PC-9 (cell line): Measurements from ENCODE around the gene ADAMTS19. TPM values are rescaled to one million over a fixed set of nuclear protein-coding genes. Genes with fewer than 3 reads are reported as not detected.
A peak's percentile ranks its signal among the peaks of the same experiment; 100 is the strongest.

Experiments used
- Bru-seq: library from RNA; stranded (reverse); fragments of 400-500 nt; gene quantifications from one replicate; lab custom pipeline; 2021; lab: Mats Ljungman, UMichigan
- BruChase-seq, 2 experiments: library from RNA; stranded (reverse); fragments of 400-500 nt; gene quantifications; one replicate each; lab custom pipeline; 2021; lab: Mats Ljungman, UMichigan
- BruUV-seq: library from RNA; stranded (reverse); fragments of 400-500 nt; replicated peaks from 2 replicates; lab custom pipeline; 2021; lab: Mats Ljungman, UMichigan
- CTCF ChIA-PET: fragments of 300-600 bp; sonication (Branson Sonifier 250); formaldehyde crosslinking; loops from one replicate; lab custom pipeline; 2022; ENCODE audit warnings: antibody characterized with exemption; lab: Charles Lee
- POLR2A ChIA-PET: fragments of 300-600 bp; sonication (Branson Sonifier 250); formaldehyde crosslinking; loops from one replicate; lab custom pipeline; 2022; ENCODE audit warnings: antibody characterized with exemption; ENCODE audit not compliant: unreplicated experiment; lab: Charles Lee
- DNase-seq, 2 experiments: peaks; one replicate each; pipeline versions ENCODE4 v3.0.0 to v3.0.0-alpha.2; 2015 to 2022; ENCODE audit warnings: mixed read lengths in 1 of 2
- H2AFZ ChIP-seq: fragments of 200-600 bp; sonication (generic); 2 replicates; pipeline ENCODE4 v1.8.1; 2017; ENCODE audit warnings: antibody characterized with exemption
- H3F3A ChIP-seq: fragments of 200-600 bp; sonication (generic); 2 replicates; pipeline ENCODE4 v1.8.1; 2017; ENCODE audit warnings: antibody characterized with exemption, mild to moderate bottlenecking, low read depth; ENCODE audit not compliant: insufficient read depth
- H3K27ac ChIP-seq: fragments of 200-600 bp; sonication (generic); 2 replicates; pipeline ENCODE4 v1.6.1; 2016; ENCODE audit warnings: mixed run types
- H3K27me3 ChIP-seq: fragments of 200-600 bp; sonication (generic); 2 replicates; pipeline ENCODE4 v1.6.1; 2016; ENCODE audit warnings: low read depth, mixed run types; ENCODE audit not compliant: insufficient read depth
- H3K36me3 ChIP-seq: fragments of 200-600 bp; sonication (generic); 2 replicates; pipeline ENCODE4 v1.6.1; 2016; ENCODE audit warnings: low read depth, mixed run types
- H3K4me1 ChIP-seq: fragments of 200-600 bp; sonication (generic); replicated peaks from 2 replicates; pipeline ENCODE4 v1.6.1; 2016; ENCODE audit warnings: mixed run types; ENCODE audit not compliant: insufficient read depth
- H3K4me2 ChIP-seq: fragments of 200-600 bp; sonication (generic); 2 replicates; pipeline ENCODE4 v1.6.1; 2017; ENCODE audit warnings: mixed run types
- H3K4me3 ChIP-seq: fragments of 200-600 bp; sonication (generic); 2 replicates; pipeline ENCODE4 v1.6.1; 2016; ENCODE audit warnings: mixed run types
- H3K79me2 ChIP-seq: fragments of 200-600 bp; sonication (generic); 2 replicates; pipeline ENCODE4 v1.6.1; 2017; ENCODE audit warnings: low read depth, mixed run types
- H3K9me2 ChIP-seq: fragments of 200-600 bp; sonication (generic); 2 replicates; pipeline ENCODE4 v1.8.1; 2017; ENCODE audit warnings: mild to moderate bottlenecking; ENCODE audit not compliant: insufficient read depth
- H3K9me3 ChIP-seq: fragments of 200-600 bp; sonication (generic); 2 replicates; pipeline ENCODE4 v1.8.1; 2016; ENCODE audit warnings: low read depth; ENCODE audit not compliant: insufficient read depth
- H4K20me1 ChIP-seq: fragments of 200-600 bp; sonication (generic); 2 replicates; pipeline ENCODE4 v1.8.1; 2017; ENCODE audit not compliant: insufficient read depth
- CTCF ChIP-seq: fragments of 200-600 bp; sonication (generic); conservative IDR thresholded peaks from 2 replicates; pipeline ENCODE4 v1.6.1; 2017; ENCODE audit warnings: mixed run types, antibody characterized with exemption, mild to moderate bottlenecking, moderate library complexity
- EZH2 ChIP-seq: fragments of 200-600 bp; sonication (generic); IDR thresholded peaks from 2 replicates; pipeline ENCODE4 v1.8.0; 2017; ENCODE audit warnings: antibody characterized with exemption, low read depth
- intact Hi-C: fragments of 100-400 bp; cut with micrococcal nuclease; formaldehyde crosslinking; loops from one replicate; pipeline ENCODE4 v1.10.0; 2022; ENCODE audit not compliant: unreplicated experiment
- long read RNA-seq: library from polyadenylated mRNA; stranded (forward); transcript quantifications from one replicate; pipeline ENCODE4 v2.0.0, GENCODE V29; 2022
- total RNA-seq: library from RNA; stranded (reverse); gene quantifications from 2 replicates; pipeline ENCODE4 v1.2.3, GENCODE V29; 2021

ADAMTS19 gene, protein sequence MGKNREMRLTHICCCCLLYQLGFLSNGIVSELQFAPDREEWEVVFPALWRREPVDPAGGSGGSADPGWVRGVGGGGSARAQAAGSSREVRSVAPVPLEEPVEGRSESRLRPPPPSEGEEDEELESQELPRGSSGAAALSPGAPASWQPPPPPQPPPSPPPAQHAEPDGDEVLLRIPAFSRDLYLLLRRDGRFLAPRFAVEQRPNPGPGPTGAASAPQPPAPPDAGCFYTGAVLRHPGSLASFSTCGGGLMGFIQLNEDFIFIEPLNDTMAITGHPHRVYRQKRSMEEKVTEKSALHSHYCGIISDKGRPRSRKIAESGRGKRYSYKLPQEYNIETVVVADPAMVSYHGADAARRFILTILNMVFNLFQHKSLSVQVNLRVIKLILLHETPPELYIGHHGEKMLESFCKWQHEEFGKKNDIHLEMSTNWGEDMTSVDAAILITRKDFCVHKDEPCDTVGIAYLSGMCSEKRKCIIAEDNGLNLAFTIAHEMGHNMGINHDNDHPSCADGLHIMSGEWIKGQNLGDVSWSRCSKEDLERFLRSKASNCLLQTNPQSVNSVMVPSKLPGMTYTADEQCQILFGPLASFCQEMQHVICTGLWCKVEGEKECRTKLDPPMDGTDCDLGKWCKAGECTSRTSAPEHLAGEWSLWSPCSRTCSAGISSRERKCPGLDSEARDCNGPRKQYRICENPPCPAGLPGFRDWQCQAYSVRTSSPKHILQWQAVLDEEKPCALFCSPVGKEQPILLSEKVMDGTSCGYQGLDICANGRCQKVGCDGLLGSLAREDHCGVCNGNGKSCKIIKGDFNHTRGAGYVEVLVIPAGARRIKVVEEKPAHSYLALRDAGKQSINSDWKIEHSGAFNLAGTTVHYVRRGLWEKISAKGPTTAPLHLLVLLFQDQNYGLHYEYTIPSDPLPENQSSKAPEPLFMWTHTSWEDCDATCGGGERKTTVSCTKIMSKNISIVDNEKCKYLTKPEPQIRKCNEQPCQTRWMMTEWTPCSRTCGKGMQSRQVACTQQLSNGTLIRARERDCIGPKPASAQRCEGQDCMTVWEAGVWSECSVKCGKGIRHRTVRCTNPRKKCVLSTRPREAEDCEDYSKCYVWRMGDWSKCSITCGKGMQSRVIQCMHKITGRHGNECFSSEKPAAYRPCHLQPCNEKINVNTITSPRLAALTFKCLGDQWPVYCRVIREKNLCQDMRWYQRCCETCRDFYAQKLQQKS
- not detected in 2 replicates for total RNA-seq
- Bru-seq, nascent RNA: percentile 0 among the genes with signal in this experiment
- percentile 0 among the genes with signal in this experiment for BruChase-seq, experiment 1, labeled RNA remaining after a 2-hour chase
- percentile 1 among the genes with signal in this experiment for BruChase-seq, experiment 2, labeled RNA remaining after a 6-hour chase
- long read RNA-seq: 0 reads

DNA sequence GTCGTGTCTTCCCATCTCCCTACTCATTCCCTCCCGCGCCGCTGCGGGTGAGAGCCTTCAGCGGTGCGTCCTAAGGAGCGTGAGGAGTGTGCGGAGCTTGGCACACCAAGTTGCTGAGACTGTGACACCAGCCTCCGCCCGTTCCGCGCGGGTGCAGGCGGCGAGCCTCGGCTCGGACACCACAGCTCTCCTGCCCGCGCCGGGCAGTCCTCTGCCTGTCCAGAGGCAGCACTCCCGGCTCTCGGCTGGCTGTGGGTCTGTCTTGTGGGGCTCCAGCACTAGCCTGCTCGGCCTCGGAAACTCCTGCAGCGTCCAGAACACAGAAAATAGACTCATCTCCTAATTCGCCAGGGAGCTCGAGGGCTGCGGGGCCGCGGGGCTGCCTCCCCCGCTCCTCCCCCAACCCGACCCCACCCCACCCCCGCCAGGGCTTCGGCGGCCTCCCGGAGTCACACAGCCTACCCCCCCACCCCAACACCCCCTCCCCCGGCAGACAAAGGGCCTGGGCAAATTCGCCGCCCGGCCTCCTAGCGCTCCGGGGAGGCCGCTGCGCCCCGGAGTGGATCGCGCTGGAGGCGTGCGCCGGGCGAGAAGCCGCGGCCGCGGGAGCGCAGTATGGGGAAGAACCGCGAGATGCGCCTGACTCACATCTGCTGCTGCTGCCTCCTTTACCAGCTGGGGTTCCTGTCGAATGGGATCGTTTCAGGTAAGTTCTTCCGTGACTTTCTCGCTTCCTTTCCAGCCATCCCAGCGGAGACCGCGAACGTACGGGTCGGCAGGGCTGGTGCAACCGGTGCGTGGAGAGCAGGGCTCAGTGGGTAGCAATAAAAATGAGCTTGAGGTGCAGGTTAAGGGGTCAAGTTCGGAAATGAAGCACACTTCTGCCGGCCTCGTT lies at the start of gene ADAMTS19:
Gene ADAMTS19, plus strand, starts transcription at position 522 of the 895 bp plus-strand sequence. Its CDS starts 94 bp downstream, at position 616.
- H3K4me1 ChIP-seq: no peaks in the 10 kb centered on the region
- no peak for DNase-seq
- intact Hi-C loops: no loop called here
- BruUV-seq: no TSS peak
- H3K79me2 ChIP-seq: no peaks in the 10 kb centered on the region
- peak within 1 kb of the TSS; percentile 47 for H3K4me2 ChIP-seq
- H2AFZ ChIP-seq: 0 out of 2 replicates have a peak within 1 kb of the TSS, but pooled peaks have one; percentile 52
- CTCF ChIA-PET: no interaction called here
- no peaks in the 10 kb centered on the region for H3F3A ChIP-seq
- TF ChIP-seq CTCF (no peak), EZH2 (no peak)
- H3K27ac ChIP-seq: no peak within 1 kb of the TSS
- H3K27me3 ChIP-seq: peaks cover 6% of the 10 kb centered on the region; the same call in 1 of the 2 replicates
- H3K36me3 ChIP-seq: no peaks in the 10 kb centered on the region
- no peaks in the 10 kb centered on the region for H3K9me2 ChIP-seq
- POLR2A ChIA-PET: no interaction called here
- no peaks in the 10 kb centered on the region for H4K20me1 ChIP-seq
- no peaks in the 10 kb centered on the region for H3K9me3 ChIP-seq
- peak within 1 kb of the TSS; percentile 5; the same call in 1 of the 2 replicates for H3K4me3 ChIP-seq

DNA sequence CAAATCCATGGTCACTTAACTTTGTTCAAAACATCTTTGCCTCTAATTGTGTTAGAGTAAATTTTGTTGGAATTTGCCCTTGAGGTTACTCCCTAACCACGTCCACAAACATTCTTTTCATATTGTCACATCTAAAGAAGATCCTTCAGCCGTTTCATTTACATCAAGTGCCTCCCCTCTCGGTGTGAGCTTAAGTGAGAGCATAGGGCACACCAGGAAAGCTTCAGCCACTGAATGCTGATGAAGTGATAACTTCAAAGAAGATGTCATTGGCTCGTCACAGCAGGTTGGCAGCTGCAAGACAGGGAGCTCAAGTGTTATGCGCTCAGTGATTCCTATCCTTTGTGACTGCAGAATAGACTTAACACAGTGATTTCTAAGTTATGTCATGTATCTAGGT lies 49.6 kb upstream of the ADAMTS19 start:
- no peaks in the 10 kb centered on the region for H3F3A ChIP-seq
- TF ChIP-seq CTCF: no peak
- no peak for TF ChIP-seq EZH2
- H2AFZ ChIP-seq: no peak overlapping the region
- no peak overlapping the region for H3K27ac ChIP-seq
- no TSS peak for BruUV-seq
- DNase-seq: no peak
- ChIA-PET CTCF (no interaction called here), POLR2A (no interaction called here)
- no peak overlapping the region for H3K4me3 ChIP-seq
- H3K4me1 ChIP-seq: no peaks in the 10 kb centered on the region
- no peaks in the 10 kb centered on the region for H3K79me2 ChIP-seq
- intact Hi-C loops: no loop called here
- no peaks in the 10 kb centered on the region for H3K27me3 ChIP-seq
- no peaks in the 10 kb centered on the region; the same call in 1 of the 2 replicates for H3K9me3 ChIP-seq
- no peaks in the 10 kb centered on the region for H3K36me3 ChIP-seq
- H3K4me2 ChIP-seq: no peak overlapping the region
- no peaks in the 10 kb centered on the region for H4K20me1 ChIP-seq
- no peaks in the 10 kb centered on the region; the same call in 1 of the 2 replicates for H3K9me2 ChIP-seq
